HepG2 (cell line): ENCODE results near the gene BEX3. TPM values are rescaled to one million over a fixed set of nuclear protein-coding genes. Genes with fewer than 3 reads are reported as not detected.

ENCODE experiments used
- ATAC-seq: fragments of 200-7000 bp; cut with Tn5 transposase; 3 replicates; pipeline ENCODE4 v1.9.1; 2020; ENCODE audit warnings: mild to moderate bottlenecking, moderate library complexity
- BruUV-seq: library from RNA; stranded (reverse); fragments of 400-500 nt; replicated peaks from 2 replicates; lab custom pipeline; 2021; lab: Mats Ljungman, UMichigan
- CTCF ChIA-PET: fragments of 300-600 bp; formaldehyde crosslinking; extraction: SDS; loops from one replicate; lab custom pipeline; 2021; ENCODE audit warnings: low total read pairs, inconsistent platforms, low intra/inter-chr PET ratio; lab: Yijun Ruan, JAX
- POLR2A ChIA-PET: fragments of 350-600 bp; sonication (Branson Sonifier 250); formaldehyde crosslinking; loops from one replicate; lab custom pipeline; 2020; ENCODE audit warnings: antibody characterized with exemption, inconsistent platforms; lab: Yijun Ruan, JAX
- DNase-seq: peaks from one replicate; pipeline ENCODE4 v3.0.0-alpha.2; 2015; ENCODE audit warnings: low spot score
- FAIRE-seq: peaks from 3 replicates; lab custom pipeline; 2011; peaks lifted over from hg19 to GRCh38; lab: Jason Lieb, UNC
- H2AFZ ChIP-seq: one replicate; pipeline ENCODE4 v1.6.1; 2011; ENCODE audit warnings: low read length, inconsistent platforms
- H3K27ac ChIP-seq: fragments of 300-600 bp; 3 replicates; pipeline ENCODE4 v1.8.0; 2011; ENCODE audit warnings: mixed run types, mild to moderate bottlenecking, mixed read lengths, low read length, inconsistent platforms; ENCODE audit not compliant: insufficient read depth; ENCODE audit errors: extremely low read length
- H3K27me3 ChIP-seq, 2 experiments: fragments of 200-600 bp in 1 of 2; 2 replicates in 1 of 2; 3 replicates in 1 of 2; pipeline versions ENCODE4 v1.6.0 to v1.8.0; 2011; ENCODE audit warnings: low read length in 2 of 2, mild to moderate bottlenecking in 2 of 2, moderate library complexity in 2 of 2, inconsistent platforms in 1 of 2; ENCODE audit not compliant: insufficient read depth in 2 of 2, control insufficient read depth in 1 of 2
- H3K36me3 ChIP-seq, 2 experiments: fragments of 200-600 bp in 1 of 2; replicated peaks in 1 of 2; 2 replicates in 1 of 2; 3 replicates in 1 of 2; pipeline versions ENCODE4 v1.5.1 to v1.8.0; 2011; ENCODE audit warnings: low read length in 2 of 2, inconsistent platforms in 1 of 2; ENCODE audit not compliant: insufficient read depth in 2 of 2, control insufficient read depth in 1 of 2
- H3K4me1 ChIP-seq: 2 replicates; pipeline ENCODE4 v1.5.1; 2012; ENCODE audit warnings: low read length, inconsistent platforms; ENCODE audit not compliant: insufficient read depth
- H3K4me2 ChIP-seq: 2 replicates; pipeline ENCODE4 v1.6.0; 2011; ENCODE audit warnings: low read depth, low read length, inconsistent platforms
- H3K4me3 ChIP-seq, 3 experiments: fragments of 200-600 bp in 1 of 3; sonication (generic), shearing (Covaris generic) in 1 of 3; replicated peaks in 1 of 3; 2 replicates each; pipeline ENCODE4 v1.5.1; 2011 to 2016; ENCODE audit warnings: low read length in 3 of 3, inconsistent platforms in 2 of 3, low read depth in 2 of 3, mild to moderate bottlenecking in 2 of 3, control low read depth in 1 of 3, mixed read lengths in 1 of 3; ENCODE audit not compliant: insufficient read depth in 1 of 3
- H3K79me2 ChIP-seq: one replicate; pipeline ENCODE4 v1.6.1; 2011; ENCODE audit warnings: low read length, inconsistent platforms; ENCODE audit not compliant: insufficient read depth
- H3K9ac ChIP-seq: 2 replicates; pipeline ENCODE4 v1.6.0; 2011; ENCODE audit warnings: mild to moderate bottlenecking, low read depth, low read length, inconsistent platforms; ENCODE audit not compliant: insufficient read depth
- H3K9me3 ChIP-seq: 2 replicates; pipeline ENCODE4 v1.5.1; 2012; ENCODE audit warnings: mild to moderate bottlenecking, low read length
- H4K20me1 ChIP-seq: 2 replicates; pipeline ENCODE4 v1.6.0; 2011; ENCODE audit warnings: inconsistent platforms, mild to moderate bottlenecking, low read length, moderate library complexity; ENCODE audit not compliant: insufficient read depth
- KLF6 ChIP-seq: IDR thresholded peaks from 2 replicates; pipeline ENCODE4 v1.8.0; 2016; ENCODE audit warnings: missing biosample characterization, missing genetic modification reagents
- ZNF224 ChIP-seq: sonication (generic); formaldehyde crosslinking; IDR thresholded peaks from 2 replicates; pipeline ENCODE4 v1.5.0; 2020; ENCODE audit warnings: mild to moderate bottlenecking, missing genetic modification reagents
- ZNF879 ChIP-seq: sonication (generic); formaldehyde crosslinking; IDR thresholded peaks from 2 replicates; pipeline ENCODE4 v1.8.1; 2023; ENCODE audit warnings: missing genetic modification reagents
- ZSCAN31 ChIP-seq: sonication (generic); formaldehyde crosslinking; IDR thresholded peaks from 2 replicates; pipeline ENCODE4 v1.5.0; 2020; ENCODE audit warnings: low read depth, mild to moderate bottlenecking, missing genetic modification reagents
- WGBS: methylation state at CpG from one replicate; pipeline ENCODE4 v1.1.6; 2017; ENCODE audit warnings: low lambda C conversion rate; 5-methylcytosine and 5-hydroxymethylcytosine counted together
- in situ Hi-C: cut with HindIII; loops from 2 replicates; pipeline ENCODE4 v1.10.0; 2017; ENCODE audit warnings: low pct_unique_long_range_greater_than_20kb; ENCODE audit not compliant: extremely low pct_ligation_motif_present
- intact Hi-C: fragments of 100-400 bp; cut with micrococcal nuclease; formaldehyde crosslinking; loops from one replicate; pipeline ENCODE4 v1.10.0; 2022; ENCODE audit not compliant: unreplicated experiment
- polyA plus RNA-seq, 8 experiments: library from polyadenylated mRNA; depleted of rRNA in 3 of 8; stranded (reverse) in 7 of 8; unstranded in 1 of 8; fragments of >200 nt; fragmentation: Illumina TruSeq in 4 of 8; extraction: Trizol in 4 of 8; gene quantifications; 2 replicates each; pipeline versions ENCODE4 v1.2.1 to v1.2.3, GENCODE V29; 2011 to 2016; ENCODE audit warnings: low read depth in 4 of 8, missing spikeins in 1 of 8, mixed read lengths in 1 of 8; ENCODE audit not compliant: insufficient read depth in 1 of 8
- total RNA-seq, 5 experiments: library from RNA; depleted of rRNA; stranded (reverse); fragments of >200 nt; fragmentation: Illumina TruSeq; extraction: Trizol; gene quantifications; 2 replicates each; pipeline ENCODE4 v1.2.3, GENCODE V29; 2016; ENCODE audit warnings: low read depth in 1 of 5
- TF ChIP-seq, protein P1 (sequence below): sonication (generic); formaldehyde crosslinking; conservative IDR thresholded peaks from 2 replicates; pipeline ENCODE4 v1.4.0; 2020; ENCODE audit warnings: missing genetic modification reagents
- TF ChIP-seq, protein P2 (sequence below): sonication (generic); formaldehyde crosslinking; IDR thresholded peaks from 2 replicates; pipeline ENCODE4 v1.4.0; 2020; ENCODE audit warnings: mild to moderate bottlenecking, missing genetic modification reagents
- TF ChIP-seq, protein P3 (sequence below): IDR thresholded peaks from 2 replicates; pipeline ENCODE4 v1.6.1; 2012; ENCODE audit warnings: low read length, improper control_type of control experiment

BEX3 gene
- total and polyA plus RNA-seq, 2 of the 13 experiments (the other 11 are each of a cell fraction or from before 2014, with no cell fraction given), result 50.9 to 55.8 TPM

DNA sequence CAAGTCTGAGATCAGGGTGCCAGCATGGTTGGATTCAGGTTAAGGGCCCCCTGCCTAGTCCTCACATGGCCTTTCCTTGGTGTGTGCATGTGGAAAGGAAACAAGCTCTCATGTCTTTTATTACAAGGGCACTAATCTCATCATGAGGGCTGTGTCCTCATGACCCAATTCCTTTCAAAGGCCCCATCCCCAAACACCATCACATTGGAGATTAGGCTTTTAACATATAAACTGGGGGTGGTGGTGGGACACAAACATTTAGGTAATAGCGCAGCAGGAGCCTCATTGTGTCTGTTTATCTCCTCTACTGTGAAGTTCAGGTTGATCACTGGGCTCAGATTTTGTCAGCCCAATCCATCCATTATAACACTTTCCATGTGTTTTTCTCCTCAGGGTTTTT, 41.0 kb downstream of the BEX3 start:
- Histone ChIP-seq H4K20me1 (no peaks in the 10 kb centered on the region), H3K4me1 (no peaks in the 10 kb centered on the region), H3K79me2 (no peaks in the 10 kb centered on the region), H3K9me3 (no peaks in the 10 kb centered on the region), H3K9ac (no peak overlapping the region), H3K36me3 (no peaks in the 10 kb centered on the region), H2AFZ (no peak overlapping the region), H3K4me2 (no peak overlapping the region), H3K27me3 (no peaks in the 10 kb centered on the region), H3K27ac (no peak overlapping the region), H3K4me3 (no peak overlapping the region)
- POLR2A ChIA-PET, result no interaction called here
- in situ Hi-C loops (loop anchor here (10.0 kb wide), 1 partner anchor 57 kb away; no protein-coding TSS in a partner anchor), intact Hi-C loops (no loop called here)
- DNase-seq, result no peak
- ATAC-seq, result no peak
- CTCF ChIA-PET, result no interaction called here
- TF ChIP-seq, protein P1, sequence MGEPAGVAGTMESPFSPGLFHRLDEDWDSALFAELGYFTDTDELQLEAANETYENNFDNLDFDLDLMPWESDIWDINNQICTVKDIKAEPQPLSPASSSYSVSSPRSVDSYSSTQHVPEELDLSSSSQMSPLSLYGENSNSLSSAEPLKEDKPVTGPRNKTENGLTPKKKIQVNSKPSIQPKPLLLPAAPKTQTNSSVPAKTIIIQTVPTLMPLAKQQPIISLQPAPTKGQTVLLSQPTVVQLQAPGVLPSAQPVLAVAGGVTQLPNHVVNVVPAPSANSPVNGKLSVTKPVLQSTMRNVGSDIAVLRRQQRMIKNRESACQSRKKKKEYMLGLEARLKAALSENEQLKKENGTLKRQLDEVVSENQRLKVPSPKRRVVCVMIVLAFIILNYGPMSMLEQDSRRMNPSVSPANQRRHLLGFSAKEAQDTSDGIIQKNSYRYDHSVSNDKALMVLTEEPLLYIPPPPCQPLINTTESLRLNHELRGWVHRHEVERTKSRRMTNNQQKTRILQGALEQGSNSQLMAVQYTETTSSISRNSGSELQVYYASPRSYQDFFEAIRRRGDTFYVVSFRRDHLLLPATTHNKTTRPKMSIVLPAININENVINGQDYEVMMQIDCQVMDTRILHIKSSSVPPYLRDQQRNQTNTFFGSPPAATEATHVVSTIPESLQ (CRISPR knock-in tag), result no peak
- TF ChIP-seq ZNF224 (CRISPR knock-in tag), result no peak
- no peak for TF ChIP-seq ZNF879 (CRISPR knock-in tag)
- TF ChIP-seq, protein P2, sequence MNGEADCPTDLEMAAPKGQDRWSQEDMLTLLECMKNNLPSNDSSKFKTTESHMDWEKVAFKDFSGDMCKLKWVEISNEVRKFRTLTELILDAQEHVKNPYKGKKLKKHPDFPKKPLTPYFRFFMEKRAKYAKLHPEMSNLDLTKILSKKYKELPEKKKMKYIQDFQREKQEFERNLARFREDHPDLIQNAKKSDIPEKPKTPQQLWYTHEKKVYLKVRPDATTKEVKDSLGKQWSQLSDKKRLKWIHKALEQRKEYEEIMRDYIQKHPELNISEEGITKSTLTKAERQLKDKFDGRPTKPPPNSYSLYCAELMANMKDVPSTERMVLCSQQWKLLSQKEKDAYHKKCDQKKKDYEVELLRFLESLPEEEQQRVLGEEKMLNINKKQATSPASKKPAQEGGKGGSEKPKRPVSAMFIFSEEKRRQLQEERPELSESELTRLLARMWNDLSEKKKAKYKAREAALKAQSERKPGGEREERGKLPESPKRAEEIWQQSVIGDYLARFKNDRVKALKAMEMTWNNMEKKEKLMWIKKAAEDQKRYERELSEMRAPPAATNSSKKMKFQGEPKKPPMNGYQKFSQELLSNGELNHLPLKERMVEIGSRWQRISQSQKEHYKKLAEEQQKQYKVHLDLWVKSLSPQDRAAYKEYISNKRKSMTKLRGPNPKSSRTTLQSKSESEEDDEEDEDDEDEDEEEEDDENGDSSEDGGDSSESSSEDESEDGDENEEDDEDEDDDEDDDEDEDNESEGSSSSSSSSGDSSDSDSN (CRISPR knock-in tag), result no peak
- TF ChIP-seq, protein P3, sequence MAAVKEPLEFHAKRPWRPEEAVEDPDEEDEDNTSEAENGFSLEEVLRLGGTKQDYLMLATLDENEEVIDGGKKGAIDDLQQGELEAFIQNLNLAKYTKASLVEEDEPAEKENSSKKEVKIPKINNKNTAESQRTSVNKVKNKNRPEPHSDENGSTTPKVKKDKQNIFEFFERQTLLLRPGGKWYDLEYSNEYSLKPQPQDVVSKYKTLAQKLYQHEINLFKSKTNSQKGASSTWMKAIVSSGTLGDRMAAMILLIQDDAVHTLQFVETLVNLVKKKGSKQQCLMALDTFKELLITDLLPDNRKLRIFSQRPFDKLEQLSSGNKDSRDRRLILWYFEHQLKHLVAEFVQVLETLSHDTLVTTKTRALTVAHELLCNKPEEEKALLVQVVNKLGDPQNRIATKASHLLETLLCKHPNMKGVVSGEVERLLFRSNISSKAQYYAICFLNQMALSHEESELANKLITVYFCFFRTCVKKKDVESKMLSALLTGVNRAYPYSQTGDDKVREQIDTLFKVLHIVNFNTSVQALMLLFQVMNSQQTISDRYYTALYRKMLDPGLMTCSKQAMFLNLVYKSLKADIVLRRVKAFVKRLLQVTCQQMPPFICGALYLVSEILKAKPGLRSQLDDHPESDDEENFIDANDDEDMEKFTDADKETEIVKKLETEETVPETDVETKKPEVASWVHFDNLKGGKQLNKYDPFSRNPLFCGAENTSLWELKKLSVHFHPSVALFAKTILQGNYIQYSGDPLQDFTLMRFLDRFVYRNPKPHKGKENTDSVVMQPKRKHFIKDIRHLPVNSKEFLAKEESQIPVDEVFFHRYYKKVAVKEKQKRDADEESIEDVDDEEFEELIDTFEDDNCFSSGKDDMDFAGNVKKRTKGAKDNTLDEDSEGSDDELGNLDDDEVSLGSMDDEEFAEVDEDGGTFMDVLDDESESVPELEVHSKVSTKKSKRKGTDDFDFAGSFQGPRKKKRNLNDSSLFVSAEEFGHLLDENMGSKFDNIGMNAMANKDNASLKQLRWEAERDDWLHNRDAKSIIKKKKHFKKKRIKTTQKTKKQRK, result no peak
- no peak for TF ChIP-seq ZSCAN31
- TF ChIP-seq KLF6 (CRISPR knock-in tag), result no peak
- no peak for FAIRE-seq
- 80% methylated on average over 1 of the region's 1 CpG for WGBS
- no TSS peak for BruUV-seq
